Measurements from ENCODE around the gene SAMD10.
"Not testable (repeated sequence)": the region's sequence is repeated elsewhere in the genome, so short reads cannot be mapped to it uniquely, and the experiment has no call there.

The SAMD10 gene

GRCh38 chr20:63968136-63968927 lies 11.1 kb downstream of the SAMD10 start:
- no peak for DNase-seq

GRCh38 chr20:63967330-63968135 lies 11.9 kb downstream of the SAMD10 start:
- DNase-seq: no peak

GRCh38 chr20:63966944-63967322 lies 12.5 kb downstream of the SAMD10 start:
- no peak for DNase-seq

GRCh38 chr20:63966172-63966943 lies 13.1 kb downstream of the SAMD10 start:
- no peak for DNase-seq

- no peak for DNase-seq
Measured at GRCh38 chr20:63964412-63964811, 15.0 kb downstream of the SAMD10 start.

- DNase-seq: no peak
Measured at GRCh38 chr20:63963784-63964301, 15.6 kb downstream of the SAMD10 start.

- no peak for DNase-seq
Measured at GRCh38 chr20:63963348-63963741, 16.1 kb downstream of the SAMD10 start.

- DNase-seq: no peak
Measured at GRCh38 chr20:63962426-63963347, 16.8 kb downstream of the SAMD10 start.

GRCh38 chr20:63961664-63962425 lies 17.6 kb downstream of the SAMD10 start:
- no peak for DNase-seq

GRCh38 chr20:63960654-63961621 lies 18.5 kb downstream of the SAMD10 start:
- DNase-seq: not testable (repeated sequence)

GRCh38 chr20:63959699-63960075 lies 19.8 kb downstream of the SAMD10 start:
- DNase-seq: no peak

GRCh38 chr20:63958964-63959698 lies 20.3 kb downstream of the SAMD10 start:
- no peak for DNase-seq

- no peak for DNase-seq
Measured at GRCh38 chr20:63958471-63958870, 21.0 kb downstream of the SAMD10 start.

GRCh38 chr20:63957690-63958441 lies 21.6 kb downstream of the SAMD10 start:
- peak; percentile 49 to 60 for DNase-seq

- peak; percentile 68 to 75 for DNase-seq
Measured at GRCh38 chr20:63957004-63957689, 22.3 kb downstream of the SAMD10 start.

GRCh38 chr20:63956664-63957003 lies 22.8 kb downstream of the SAMD10 start:
- no peak for DNase-seq

GRCh38 chr20:63955827-63956663 lies 23.4 kb downstream of the SAMD10 start, which contains the start of gene UCKL1:
UCKL1 (minus strand) TSS chr20:63956416; CDS start chr20:63956372, 44 bp downstream.
- DNase-seq: peak; percentile 83 to 86
